A549 treated with CpdA at 1 μM for 4 hours (cell line): Measurements from ENCODE around the gene RETNLB. TPM values are rescaled to one million over a fixed set of nuclear protein-coding genes. Genes with fewer than 3 reads are reported as not detected.

Source experiments
- total RNA-seq: library from RNA; stranded (reverse); fragments of 200-300 nt; extraction: Qiagen RNA extraction; gene quantifications from 5 replicates; pipeline ENCODE4 v1.2.3, GENCODE V29; 2022; ENCODE audit warnings: low read depth

Gene RETNLB, protein sequence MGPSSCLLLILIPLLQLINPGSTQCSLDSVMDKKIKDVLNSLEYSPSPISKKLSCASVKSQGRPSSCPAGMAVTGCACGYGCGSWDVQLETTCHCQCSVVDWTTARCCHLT
- not detected in 5 replicates for total RNA-seq

DNA sequence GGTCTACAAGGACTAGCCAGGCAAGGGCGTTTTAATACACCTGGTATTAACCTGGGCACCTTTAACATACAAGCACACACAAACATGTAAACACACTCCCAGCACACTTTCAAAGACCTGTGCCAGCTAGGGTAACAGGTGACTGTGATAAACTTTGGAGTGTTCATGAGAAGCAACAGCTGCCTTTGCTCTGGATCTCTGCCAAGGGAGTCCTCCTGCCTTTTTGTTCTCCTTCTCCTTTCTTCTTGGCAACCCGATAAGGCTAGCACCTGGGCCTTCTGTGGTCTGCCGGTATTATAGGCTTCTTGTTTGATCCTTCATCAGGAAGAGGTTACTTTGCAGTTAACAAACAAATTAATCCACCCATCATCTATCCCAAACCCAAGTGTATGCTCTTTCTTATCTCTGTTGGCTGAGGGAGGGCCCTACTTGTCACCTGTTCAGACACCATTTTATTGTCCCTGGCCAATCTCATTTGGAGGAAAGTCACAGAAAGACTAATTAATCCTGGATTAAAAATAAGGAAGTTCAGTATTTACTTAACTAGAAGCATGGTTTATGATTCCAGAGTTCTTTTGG, at the start of gene RETNLB:
TSS of gene RETNLB (minus strand) at position 7 of the 579 bp plus-strand sequence. CDS start 225 bp downstream, outside the sequence.

Other genes with a start within 250 kb of the RETNLB start
- gene MYH15, start 246.8 kb downstream of the RETNLB start, total RNA-seq: 0.16 to 0.27 TPM (median 0.24 TPM) in 5 replicates
- gene CIP2A, start 168.0 kb downstream of the RETNLB start, total RNA-seq: 17.3 to 24.4 TPM (median 22.8 TPM) in 5 replicates
- 4.4 to 5.0 TPM (median 4.6 TPM) in 5 replicates for gene DZIP3, start 167.7 kb downstream of the RETNLB start, total RNA-seq
- gene TRAT1, start 65.4 kb upstream of the RETNLB start, total RNA-seq: not detected in 5 replicates
- gene GUCA1C, start 196.5 kb upstream of the RETNLB start, total RNA-seq: not detected in 5 replicates